GM13977 (cell line): Measurements from ENCODE around the gene DSN1.

ENCODE experiments used
- DNase-seq: peaks from one replicate; pipeline ENCODE4 v3.0.0; 2012; ENCODE audit warnings: low spot score
- in situ Hi-C: fragments of 300-500 bp; cut with MboI; formaldehyde crosslinking; loops from one replicate; pipeline ENCODE4 v1.12.0; 2022; ENCODE audit warnings: low sequenced_read_pairs, low pct_unique_long_range_greater_than_20kb, mixed read lengths, inconsistent platforms; ENCODE audit not compliant: unreplicated experiment
- TF ChIP-seq, protein P1 (sequence below): IDR thresholded peaks from 2 replicates; pipeline ENCODE4 v1.5.1; 2012; ENCODE audit warnings: mild to moderate bottlenecking, control low read depth; ENCODE audit not compliant: insufficient read depth; ENCODE audit errors: extremely low read depth, missing control alignments

Gene DSN1

DNA sequence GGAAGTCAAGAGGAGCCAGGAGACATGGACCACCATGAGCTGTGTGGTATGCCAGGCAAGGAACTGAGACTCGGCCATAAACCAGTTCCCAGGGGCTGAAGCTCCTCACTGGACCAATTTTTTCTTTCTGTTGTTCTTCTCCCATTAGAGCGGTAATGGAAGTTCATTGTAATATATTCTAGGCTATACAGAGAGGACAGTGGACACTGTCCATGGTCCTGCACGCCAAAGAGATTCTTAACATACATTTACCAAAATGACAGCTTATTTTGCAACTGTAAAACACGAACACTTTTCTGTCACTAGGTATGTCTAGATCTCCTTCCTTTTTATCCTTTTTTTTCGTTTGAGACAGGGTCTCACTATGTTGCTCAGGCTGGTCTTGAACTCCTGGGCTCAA, 13.1 kb upstream of the DSN1 start:
- TF ChIP-seq, protein P1, sequence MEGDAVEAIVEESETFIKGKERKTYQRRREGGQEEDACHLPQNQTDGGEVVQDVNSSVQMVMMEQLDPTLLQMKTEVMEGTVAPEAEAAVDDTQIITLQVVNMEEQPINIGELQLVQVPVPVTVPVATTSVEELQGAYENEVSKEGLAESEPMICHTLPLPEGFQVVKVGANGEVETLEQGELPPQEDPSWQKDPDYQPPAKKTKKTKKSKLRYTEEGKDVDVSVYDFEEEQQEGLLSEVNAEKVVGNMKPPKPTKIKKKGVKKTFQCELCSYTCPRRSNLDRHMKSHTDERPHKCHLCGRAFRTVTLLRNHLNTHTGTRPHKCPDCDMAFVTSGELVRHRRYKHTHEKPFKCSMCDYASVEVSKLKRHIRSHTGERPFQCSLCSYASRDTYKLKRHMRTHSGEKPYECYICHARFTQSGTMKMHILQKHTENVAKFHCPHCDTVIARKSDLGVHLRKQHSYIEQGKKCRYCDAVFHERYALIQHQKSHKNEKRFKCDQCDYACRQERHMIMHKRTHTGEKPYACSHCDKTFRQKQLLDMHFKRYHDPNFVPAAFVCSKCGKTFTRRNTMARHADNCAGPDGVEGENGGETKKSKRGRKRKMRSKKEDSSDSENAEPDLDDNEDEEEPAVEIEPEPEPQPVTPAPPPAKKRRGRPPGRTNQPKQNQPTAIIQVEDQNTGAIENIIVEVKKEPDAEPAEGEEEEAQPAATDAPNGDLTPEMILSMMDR = no peak
- in situ Hi-C loops = no loop called here
- DNase-seq = no peak

DNA sequence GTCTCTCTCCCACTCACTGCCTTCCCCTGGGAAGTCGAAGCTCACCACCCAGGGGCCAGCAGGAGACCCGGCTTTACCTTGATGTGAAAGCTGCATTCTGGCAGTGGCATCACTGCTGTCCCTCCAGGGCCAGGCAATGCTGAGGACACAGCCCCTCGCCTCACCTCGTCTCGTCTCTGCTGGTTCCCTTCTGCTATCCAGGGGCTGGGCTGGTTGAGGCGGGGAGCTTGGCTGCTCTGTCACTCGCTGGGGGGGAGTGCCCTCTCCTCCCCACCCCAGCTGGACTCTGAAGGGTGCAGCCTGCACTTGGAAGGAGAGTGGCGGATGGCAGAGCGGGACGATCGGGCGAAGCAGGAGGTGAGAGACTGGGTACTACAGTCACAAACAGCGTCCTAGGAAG, 12.7 kb upstream of the DSN1 start:
- no peak for DNase-seq
- TF ChIP-seq, protein P1 = no peak
- in situ Hi-C loops = no loop called here

DNA sequence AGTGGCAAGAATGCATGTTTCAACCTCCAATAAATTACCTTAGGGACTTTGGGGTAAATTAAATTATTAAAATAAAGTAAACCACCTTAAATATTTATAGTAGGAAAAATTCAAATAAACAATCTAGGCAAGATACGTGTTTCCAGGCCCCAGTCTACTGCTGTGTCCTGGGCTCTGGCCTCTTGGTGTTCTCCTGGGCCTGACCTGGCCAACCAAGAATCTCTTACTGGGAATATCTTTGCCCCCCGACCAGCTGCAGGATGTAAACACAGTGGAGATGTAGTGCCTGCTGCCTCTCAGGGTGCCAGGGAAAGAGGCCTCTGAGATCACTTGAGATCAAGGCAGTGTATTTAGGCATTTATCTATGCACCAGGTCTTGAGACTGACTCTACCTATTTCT, 11.7 kb upstream of the DSN1 start:
- no peak for DNase-seq
- in situ Hi-C loops = no loop called here
- TF ChIP-seq, protein P1 = no peak

DNA sequence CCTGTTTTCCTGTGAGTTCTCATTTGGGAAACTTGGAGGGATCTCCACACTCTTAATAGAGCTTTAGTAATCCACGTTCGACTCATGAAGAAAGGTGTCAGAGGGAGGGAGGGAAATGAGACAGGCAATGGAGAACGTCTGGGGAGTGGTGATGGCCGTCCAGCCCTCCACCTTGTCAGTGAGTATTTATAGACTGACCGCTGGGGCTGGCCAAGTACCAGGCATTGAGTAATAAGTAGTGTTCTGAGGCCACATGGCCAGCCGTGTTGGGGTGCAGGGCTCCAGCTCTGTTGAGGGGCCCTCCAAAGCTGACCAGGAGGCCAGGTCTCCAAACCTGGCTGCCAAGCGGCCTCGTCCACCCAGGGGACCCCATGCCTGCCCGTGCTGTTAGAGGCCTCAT, 11.3 kb upstream of the DSN1 start:
- in situ Hi-C loops = no loop called here
- no peak for DNase-seq
- TF ChIP-seq, protein P1 = no peak

DNA sequence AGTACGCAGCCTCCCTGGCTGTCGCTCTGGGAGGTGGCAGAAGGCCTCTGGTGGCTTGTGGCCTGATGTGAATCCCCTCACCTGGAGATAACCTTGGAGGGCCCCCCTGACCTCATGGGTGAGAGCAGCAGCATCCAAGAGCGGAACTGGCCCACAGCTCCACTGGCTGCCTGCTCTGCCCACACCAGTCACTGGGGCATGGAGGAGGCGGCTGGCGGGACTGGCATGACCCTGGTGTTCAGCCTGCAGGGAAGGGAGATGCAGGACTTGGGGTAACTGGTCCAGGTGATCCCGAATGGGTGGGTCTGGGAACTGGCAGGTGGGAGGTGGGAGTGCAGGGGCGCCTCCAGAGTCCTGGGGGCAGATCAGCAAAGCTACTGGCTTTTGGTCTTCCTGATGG, 10.6 kb upstream of the DSN1 start:
- TF ChIP-seq, protein P1 = no peak
- no peak for DNase-seq
- in situ Hi-C loops = no loop called here

DNA sequence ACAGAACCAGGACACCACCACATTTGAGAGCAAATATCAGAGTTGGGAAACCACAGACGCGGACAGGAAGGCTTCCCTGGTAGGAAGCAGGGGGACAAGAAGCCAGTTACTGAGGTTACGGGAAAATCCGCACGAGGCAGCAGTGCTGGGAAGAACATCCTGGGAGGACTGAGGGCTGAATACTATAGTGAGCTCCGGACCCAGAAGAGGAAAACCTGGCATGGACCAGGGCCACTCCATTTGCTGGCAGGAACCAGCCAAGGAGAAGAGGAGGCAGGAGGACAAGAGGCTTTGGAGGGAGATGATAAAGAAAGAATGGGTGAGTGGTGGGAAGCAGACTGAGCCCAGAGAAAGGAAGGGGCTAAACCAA, 6.1 kb upstream of the DSN1 start:
- TF ChIP-seq, protein P1 = no peak
- DNase-seq = no peak
- in situ Hi-C loops = no loop called here
